ENCODE data around the gene THSD4. TPM values are rescaled to one million over a fixed set of nuclear protein-coding genes. Genes with fewer than 3 reads are reported as not detected.
A peak's percentile ranks its signal among the peaks of the same experiment; 100 is the strongest.
"Not testable (repeated sequence)": the region's sequence is repeated elsewhere in the genome, so short reads cannot be mapped to it uniquely, and the experiment has no call there.

Gene THSD4
- total RNA-seq, 2 donors from 2014 or later: 39.8 to 68.3 TPM

DNA sequence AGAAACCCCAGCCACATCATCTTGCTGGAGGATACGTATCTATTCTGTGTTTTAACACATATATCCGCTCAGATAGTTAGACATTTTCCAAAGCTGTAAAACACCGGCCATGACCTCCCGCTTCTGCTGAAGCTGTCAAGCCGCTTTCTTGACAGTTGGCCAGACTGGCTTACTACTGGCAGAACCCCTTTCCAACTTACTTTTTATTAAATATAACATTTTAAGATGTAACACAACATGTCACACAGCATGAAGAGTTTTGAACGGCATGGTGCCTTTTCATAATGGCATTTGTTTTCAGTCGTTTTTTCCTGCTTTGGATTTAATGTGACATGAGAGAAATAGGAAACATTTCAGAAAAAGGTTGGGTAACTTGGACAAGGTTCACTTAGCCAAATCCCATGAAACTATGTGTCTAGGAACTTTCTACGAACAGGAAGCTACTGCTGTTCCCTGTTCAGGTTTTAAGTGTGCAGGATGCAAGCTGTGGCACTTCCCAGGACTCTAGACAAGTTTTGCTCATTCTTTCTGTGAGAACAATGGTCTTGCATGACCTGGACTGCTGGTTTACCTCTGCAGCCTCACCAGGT lies 281.4 kb downstream of the THSD4 start:
- intact Hi-C loops (cut with DNase I): no loop called here
- no peak for DNase-seq
- no peak for ATAC-seq

DNA sequence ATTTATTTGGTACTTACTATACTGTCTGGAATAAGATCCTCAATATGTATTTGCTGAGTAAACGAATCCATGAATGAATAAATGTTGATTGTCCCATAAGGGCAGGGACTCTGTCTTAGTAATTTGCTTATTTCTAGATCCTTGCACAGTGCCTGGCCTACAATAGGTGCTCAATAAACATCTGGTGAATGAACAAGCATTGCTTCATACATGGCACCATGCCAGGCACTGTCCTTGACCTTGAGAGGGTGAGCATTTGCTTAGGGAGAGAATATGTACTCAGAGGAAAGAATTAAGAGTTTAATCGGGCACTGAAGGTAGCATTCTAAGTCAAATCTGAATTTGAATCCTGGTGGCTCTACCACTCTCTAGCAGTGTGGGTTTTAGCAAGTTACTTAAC lies 282.1 kb downstream of the THSD4 start:
- no peak for ATAC-seq
- intact Hi-C loops (cut with DNase I): no loop called here
- DNase-seq: peak; percentile 39

DNA sequence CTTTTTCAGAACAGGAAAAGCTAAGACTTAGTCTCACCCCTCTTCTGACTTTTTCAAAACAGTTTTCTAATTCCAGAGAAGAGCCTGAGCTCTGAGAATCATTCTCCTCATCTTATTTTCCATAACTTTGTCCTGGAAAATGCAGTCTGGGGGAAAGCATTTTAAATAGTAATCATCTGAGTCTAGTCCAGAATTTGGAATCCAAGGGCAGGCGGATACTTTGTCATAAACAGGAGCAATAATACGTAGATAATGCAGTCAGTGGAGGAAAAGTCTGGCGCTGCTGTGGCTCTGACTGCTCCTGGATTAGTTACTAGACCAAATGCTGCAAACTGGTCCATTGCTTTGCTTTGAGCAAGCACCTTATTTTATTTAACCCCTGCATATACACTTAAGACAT lies 285.0 kb downstream of the THSD4 start:
- intact Hi-C loops (cut with DNase I): no loop called here
- DNase-seq (no peak), ATAC-seq (no peak)

DNA sequence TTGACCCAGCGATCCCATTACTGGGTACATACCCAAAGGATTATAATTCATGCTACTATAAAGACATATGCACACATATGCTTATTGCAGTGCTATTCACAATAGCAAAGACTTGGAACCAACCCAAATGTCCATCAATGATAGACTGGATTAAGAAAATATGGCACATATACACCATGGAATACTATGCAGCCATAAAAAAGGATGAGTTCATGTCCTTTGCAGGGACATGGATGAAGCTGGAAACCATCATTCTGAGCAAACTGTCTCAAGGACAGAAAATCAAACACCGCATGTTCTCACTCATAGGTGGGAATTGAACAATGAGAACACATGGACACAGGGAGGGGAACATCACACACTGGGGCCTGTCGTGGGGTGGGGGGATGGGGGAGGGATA lies 286.5 kb downstream of the THSD4 start:
- ATAC-seq; DNase-seq; intact Hi-C loops (cut with DNase I): not testable (repeated sequence)

DNA sequence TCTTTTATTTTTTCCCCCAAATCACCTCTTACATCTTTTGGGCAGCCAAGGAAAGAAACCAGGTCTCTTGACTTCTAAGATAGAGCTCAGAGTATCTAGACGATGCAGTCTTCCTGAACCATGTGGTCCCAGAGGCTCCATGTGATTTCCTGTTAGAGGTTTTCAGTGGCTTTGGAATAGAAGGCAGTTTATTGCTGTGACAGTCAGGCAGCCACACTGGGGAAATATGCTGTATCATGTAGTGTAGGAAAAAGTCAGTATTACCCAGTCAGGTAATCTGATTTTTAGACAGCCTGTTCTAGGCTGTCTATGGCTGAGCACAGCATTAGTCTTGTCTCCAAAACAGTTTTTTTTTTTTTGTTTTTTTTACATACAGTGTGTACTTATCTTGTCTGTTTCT lies 294.3 kb downstream of the THSD4 start:
- intact Hi-C loops (cut with DNase I): no loop called here

DNA sequence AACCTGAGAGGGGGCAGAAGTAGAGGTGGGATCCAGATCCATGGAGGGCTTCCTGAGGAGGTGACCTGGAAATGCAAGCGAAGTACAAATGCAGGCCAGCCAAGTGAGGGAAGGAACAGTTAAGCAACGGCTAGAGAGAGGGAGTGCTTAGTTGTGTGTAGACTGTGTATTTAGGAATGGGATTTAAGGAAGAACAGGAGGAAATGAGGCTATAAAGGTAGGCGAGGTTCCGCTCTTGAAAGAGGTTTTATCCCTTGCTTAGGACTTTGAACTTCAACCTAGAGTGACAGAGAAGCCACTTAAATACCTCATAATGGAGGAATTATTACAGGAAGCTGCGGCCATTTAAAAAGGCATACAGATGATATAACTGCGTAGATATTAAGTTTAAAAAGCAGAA lies 295.1 kb downstream of the THSD4 start:
- intact Hi-C loops (cut with DNase I): no loop called here
- no peak for ATAC-seq
- DNase-seq: no peak

More for the DNA sequence above, 294.3 kb downstream of the THSD4 start:
- ATAC-seq (no peak), DNase-seq (no peak)

DNA sequence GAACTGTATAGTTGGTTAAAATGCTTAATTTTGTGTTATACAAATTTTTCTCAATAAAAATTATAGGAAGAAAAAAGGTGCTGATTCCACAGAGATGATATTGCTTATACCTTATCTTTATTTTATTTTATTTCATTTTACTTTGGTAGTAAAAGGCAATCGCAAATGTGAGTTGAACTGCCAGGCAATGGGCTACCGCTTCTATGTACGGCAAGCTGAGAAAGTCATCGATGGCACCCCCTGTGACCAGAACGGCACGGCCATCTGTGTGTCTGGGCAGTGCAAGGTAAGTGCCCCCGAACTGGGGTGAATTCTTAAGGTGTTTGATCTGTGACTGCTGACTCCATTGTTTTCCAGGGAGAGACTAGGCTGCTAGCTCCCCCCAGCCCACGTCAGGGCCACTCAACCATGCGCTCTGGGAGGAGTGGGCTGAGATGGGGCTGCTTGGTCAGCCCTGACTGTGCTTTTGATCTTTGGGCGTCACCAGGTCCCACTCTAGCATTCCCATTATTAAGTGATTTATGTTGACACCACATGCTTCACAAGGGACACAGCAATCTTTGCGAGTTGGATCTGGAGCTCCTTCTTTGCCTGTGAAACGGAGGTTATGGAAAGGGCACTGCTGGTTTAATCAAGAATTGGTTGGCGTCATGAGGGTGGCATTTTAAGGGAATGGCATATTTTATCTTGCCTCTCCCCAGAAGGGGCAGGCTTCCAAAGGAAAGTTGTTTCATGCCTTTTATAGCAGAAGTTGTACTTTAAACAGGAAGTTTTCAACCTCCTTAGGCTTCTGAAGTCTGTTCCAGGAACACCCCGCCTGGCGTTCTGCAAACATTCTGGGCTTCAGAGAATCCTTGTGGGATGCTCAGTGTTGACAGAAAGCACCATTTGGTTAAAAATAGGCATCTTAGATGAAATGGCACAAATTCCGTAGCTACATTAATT lies 296.5 kb downstream of the THSD4 start:
- peak; percentile 17 to 53 for ATAC-seq
- peak; percentile 55 for DNase-seq
- intact Hi-C loops (cut with DNase I): no loop called here

DNA sequence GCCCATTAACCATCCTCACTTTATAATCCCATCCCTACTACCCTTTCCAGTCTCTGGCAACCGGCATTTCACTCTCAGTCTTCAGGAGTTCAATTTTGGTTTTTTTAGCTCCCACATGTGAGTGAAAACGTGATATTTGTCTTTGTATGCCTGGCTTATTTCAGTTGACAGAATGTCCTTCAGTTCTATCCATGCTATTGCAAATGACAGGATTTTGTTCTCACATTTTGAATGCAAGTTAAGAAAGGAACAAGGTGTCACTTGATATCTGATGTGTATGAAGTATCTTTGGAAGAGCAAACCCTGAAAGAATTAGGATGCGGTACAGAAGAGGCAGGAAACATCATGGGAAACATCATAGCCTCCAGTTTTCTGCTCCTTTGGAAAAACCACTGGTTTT lies 298.1 kb downstream of the THSD4 start:
- no peak for DNase-seq
- ATAC-seq: peak; percentile 31 to 41
- intact Hi-C loops (cut with DNase I): no loop called here

DNA sequence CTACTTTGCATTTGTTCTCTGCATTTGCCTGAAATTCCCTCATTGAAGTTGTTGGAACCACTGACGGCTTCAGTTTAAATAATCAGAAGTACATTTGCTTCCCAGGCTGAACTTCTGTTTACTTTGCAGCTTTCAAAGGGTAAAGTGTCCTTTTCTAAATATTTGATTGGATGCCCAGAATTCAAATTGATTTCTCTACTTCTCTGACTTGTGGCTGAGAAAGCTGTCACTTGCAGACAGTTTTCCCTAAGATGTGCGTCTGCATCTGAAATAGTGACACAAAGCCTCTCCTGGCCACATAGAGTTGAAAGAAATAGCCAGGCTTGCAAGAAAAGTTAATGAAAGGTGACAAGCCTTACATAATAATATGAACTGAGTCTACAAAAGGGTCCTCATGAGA lies 299.6 kb downstream of the THSD4 start:
- ATAC-seq (no peak), DNase-seq (no peak)
- intact Hi-C loops (cut with DNase I): no loop called here

DNA sequence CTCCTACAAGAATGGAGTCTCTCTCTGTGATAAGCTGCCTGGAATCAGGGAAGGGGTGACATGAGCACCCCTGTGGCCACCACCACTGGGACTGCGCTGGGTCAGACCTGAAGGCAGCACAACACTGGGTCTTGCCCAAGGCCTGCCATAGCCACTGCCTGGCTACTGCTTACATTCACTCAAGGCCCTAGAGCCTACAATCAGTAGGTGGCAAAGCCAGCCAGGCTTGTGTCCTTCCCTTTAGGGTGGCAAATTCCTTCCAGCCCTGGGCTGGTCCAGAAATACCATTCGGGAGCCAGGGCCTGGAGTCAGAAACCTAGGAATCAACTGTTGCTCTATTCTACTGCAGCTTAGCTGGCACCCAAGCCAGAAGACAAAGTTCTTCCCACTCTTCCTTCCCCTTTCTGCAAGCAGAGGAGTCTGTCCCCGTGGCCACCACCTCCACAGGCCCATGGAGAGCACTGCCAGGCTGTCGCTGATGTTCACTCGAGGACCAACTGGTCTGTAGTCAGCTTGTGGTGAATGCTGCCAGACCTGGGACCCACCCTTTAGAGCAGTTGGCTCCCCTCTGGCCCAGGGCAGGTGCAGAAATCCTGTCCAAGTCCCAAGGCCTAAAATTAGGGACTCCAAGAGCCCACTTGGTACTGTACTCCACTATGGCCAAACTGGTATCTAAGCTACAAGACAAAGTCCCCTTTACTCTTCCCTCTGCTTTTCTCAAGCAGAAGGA lies 307.4 kb downstream of the THSD4 start:
- ATAC-seq (no peak), DNase-seq (no peak)
- intact Hi-C loops (cut with DNase I): no loop called here

DNA sequence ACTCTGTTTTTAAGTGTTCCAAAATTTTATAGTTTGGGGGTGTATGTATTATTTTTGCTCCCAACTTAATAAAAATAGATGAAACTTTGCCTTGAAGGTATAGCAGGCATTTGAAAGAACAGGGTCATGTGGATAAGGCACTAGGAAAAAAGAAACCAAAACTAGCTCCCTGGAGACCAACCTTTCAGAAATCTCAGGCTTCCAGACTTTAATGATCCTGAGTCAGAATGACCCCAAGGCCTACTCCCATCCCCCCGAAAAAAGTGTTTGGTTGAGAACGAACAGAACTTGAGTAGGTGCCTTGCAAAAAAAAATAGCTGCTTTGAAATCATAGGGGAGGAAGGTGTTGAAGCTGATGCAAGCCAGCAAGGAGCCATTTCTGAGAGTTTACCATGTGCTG lies 309.5 kb downstream of the THSD4 start:
- intact Hi-C loops (cut with DNase I): no loop called here
- ATAC-seq (no peak), DNase-seq (no peak)

DNA sequence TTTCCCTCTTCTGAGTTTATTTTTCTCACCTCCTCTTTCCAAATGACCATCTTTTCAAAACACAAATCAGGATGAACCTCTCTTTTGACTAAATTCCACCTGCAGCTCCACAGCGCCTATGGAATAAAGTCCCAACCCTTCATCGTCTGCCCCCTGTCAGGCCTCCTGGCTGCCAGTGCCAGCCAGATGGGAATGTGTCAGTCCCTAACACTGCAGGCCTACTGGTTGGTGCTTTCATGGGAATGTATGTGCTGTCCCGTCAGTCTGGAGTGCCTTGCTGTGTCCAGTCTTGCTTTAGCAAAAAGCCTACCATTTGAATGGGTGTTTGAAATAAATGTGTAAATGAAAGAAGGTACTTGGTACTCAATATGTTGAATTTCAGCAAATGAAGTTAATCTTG lies 310.1 kb downstream of the THSD4 start:
- ATAC-seq (no peak), DNase-seq (no peak)
- intact Hi-C loops (cut with DNase I): no loop called here

DNA sequence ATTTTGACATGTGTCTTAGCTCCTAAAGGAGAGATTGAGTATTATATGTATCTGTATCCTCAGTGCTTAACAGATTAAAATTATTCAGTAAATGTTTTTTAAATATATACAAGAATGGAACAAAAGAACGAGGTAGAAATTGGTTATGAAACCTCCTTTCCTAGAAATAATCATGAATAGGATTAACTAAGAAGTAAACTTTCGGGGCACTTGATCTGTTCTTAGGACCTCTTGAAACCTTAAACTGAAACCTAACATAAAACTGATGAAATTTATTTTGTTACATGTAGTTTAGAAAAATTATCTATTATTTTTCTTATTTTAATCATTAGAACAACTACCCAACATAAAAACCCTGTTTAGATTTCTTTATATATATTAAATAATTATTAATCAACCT lies 311.5 kb downstream of the THSD4 start:
- ATAC-seq (no peak), DNase-seq (no peak)
- intact Hi-C loops (cut with DNase I): no loop called here

DNA sequence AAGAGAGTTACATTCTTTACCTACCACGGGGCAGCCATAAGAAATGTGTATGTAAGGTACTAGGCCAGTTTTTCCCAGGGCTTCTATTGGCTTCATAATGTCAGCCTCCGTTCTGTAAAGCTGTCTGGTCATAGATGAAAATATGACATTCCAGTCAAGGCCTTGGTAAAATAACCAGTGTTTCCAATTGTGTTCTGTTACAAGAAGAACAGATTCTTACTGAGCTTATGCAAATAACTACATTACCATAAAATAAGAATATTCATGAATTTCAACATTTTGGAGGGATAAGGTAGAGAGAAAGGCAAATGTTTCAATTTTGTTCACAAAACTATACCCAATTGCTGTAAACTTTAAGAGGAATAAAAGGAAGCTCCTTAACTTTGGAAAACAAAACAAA lies 315.5 kb downstream of the THSD4 start:
- DNase-seq: no peak
- ATAC-seq: no peak
- intact Hi-C loops (cut with DNase I): no loop called here

DNA sequence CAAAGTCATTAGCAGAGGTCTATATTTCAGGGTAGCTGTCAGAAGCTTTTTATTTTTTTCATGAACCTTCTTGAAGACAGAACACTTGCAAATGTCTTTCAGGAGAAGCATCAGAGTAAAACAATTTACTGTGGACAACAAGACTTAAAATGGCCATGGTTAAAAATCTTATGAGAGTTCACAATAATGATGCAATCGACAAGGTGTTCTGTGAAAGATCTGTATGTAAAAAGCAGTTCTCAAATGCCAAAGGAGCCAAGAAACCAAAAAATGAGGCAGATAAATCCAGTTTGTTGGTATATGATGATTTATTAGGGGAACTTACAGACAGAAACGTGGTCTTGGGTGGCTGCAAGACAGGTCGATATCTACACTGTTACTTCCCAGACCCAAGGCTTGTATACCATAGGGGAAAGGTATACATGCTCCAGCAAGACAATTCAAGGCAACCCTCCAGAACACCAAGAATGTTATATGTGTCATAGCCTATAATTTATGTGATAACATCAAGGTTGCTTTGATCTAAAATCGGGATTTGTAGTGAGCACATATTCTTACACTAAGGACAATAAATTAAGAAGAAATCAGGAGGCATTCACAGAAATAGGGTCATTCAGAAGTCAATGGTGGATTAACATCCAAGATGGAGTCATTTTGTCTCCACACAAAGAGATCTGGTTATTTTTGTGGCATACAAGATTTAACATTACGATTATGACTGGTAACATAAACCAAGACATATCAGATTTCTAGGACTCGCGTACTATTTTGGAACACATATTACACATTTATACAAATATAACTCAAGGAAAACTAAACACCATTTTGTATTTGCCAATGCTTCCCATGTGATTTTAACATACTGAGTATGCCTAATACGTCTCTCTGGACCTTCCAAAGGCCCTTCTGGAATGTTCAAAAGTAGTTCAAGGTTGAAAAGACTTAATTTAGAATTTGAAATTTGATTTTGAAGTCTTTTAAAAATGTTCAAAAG lies 316.4 kb downstream of the THSD4 start:
- intact Hi-C loops (cut with DNase I): no loop called here

DNA sequence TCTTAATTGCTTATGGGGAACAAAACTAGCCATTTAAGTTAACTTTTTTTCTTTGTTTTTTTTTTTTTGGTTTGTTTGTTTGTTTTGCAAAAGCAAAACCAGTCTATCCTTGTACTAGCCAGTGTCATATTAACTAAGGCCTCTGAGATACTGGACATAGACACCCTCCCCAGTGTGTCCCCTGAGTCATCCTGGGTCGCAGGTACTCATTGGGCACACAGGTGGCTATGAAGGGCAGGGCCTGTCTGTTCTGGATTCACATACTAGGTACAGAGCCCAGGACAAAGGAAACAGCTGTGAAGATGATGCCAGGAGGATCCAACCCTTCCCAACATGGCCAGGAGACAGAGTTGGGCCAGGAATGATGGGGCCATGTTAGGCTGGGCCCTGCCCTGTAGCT lies 318.1 kb downstream of the THSD4 start:
- no peak for ATAC-seq
- intact Hi-C loops (cut with DNase I): no loop called here
- no peak for DNase-seq

More for the DNA sequence above, 316.4 kb downstream of the THSD4 start:
- DNase-seq: no peak
- ATAC-seq: no peak

DNA sequence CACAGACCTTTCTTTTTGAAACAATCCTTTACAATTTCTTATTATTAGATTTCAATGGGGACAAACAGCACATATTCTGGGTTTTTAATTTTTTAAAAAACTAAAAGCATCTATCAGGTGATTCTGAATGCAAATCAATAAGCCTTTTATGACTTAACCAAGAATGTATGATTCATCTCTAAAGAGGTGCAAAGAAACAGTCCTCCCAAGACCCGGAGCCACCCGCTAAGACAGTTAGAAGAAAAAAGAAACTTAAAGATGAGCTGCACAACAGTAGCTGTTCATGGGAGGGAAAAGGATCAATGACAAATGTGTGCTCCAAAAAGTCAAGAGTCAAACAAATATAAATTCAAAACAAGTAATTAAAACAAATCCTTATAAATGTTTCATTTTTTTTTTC lies 319.5 kb downstream of the THSD4 start:
- intact Hi-C loops (cut with DNase I): loop anchor here (5.0 kb wide), 1 partner anchor 47 kb away; no protein-coding TSS in a partner anchor
- DNase-seq (no peak), ATAC-seq (no peak)

DNA sequence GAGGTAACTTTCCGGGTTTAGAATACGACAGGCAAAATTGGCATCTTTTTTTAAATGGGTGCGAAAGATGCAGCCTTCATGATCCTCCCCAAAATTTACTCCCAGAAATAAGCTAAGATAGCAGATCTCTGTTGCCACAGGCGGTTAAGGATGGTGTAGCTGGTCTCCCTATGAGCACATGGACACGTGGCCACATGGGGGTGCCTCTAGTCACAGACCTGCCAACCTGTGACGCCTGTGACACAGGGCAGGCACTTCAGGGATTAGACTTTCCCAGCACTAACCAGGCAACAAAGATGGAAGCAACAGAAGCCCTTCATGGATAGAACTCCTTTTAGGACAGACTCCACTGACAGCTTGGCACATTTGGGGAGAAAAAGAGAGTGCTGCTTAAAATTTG lies 320.3 kb downstream of the THSD4 start:
- ATAC-seq: peak; percentile 38 to 48
- intact Hi-C loops (cut with DNase I): loop anchor here (5.0 kb wide), 1 partner anchor 48 kb away; no protein-coding TSS in a partner anchor
- DNase-seq: no peak

DNA sequence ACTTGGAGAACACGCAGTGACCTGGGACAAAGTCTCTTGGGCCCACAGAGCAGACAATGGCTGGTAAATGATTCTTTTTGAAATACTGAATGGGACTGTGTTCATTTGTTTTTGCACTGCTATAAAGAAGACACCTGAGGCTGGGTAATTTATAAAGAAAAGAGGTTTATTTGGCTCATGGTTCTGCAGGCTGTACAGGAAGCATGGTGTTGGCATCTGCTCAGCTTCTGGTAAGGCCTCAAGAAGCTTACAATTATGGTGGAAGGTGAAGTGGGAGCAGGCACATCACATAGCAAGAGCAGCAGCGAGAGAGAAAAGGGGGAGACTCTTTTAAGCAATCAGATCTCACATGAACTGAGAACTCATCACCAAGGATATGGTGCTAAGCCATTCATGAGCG lies 321.6 kb downstream of the THSD4 start:
- intact Hi-C loops (cut with DNase I): loop anchor here (2.0 to 5.0 kb wide), 2 partner anchors 50 to 322 kb away; partner anchors contain the start of gene THSD4 (in 1 of the 2)
- ATAC-seq (no peak), DNase-seq (no peak)

All from left cardiac atrium (tissue), 4 donors.